ENCODE results near the gene PLXNC1.
A peak's percentile ranks its signal among the peaks of the same experiment; 100 is the strongest.

Gene PLXNC1

GRCh38 chr12:94245631-94246383 is 97.4 kb downstream of the PLXNC1 start:
- no peak for DNase-seq

- no peak for DNase-seq
Observed at GRCh38 chr12:94247246-94247645, 98.9 kb downstream of the PLXNC1 start.

GRCh38 chr12:94248582-94248981 is 100.2 kb downstream of the PLXNC1 start:
- no peak for DNase-seq

GRCh38 chr12:94250130-94250529 is 101.8 kb downstream of the PLXNC1 start:
- no peak for DNase-seq

GRCh38 chr12:94254270-94254669 is 105.9 kb downstream of the PLXNC1 start:
- no peak for DNase-seq

- DNase-seq = no peak
Observed at GRCh38 chr12:94255006-94255405, 106.6 kb downstream of the PLXNC1 start.

- DNase-seq = no peak
Observed at GRCh38 chr12:94255428-94255827, 107.1 kb downstream of the PLXNC1 start.

- DNase-seq = peak; percentile 16
Observed at GRCh38 chr12:94258593-94258992, 110.2 kb downstream of the PLXNC1 start.

- DNase-seq = no peak
Observed at GRCh38 chr12:94260017-94260416, 111.6 kb downstream of the PLXNC1 start.

- DNase-seq = no peak
Observed at GRCh38 chr12:94260717-94261116, 112.3 kb downstream of the PLXNC1 start.

GRCh38 chr12:94261119-94261518 is 112.7 kb downstream of the PLXNC1 start:
- DNase-seq = no peak

- no peak for DNase-seq
Observed at GRCh38 chr12:94261786-94262185, 113.4 kb downstream of the PLXNC1 start.

- DNase-seq = peak; percentile 81
Observed at GRCh38 chr12:94262228-94263010, 114.0 kb downstream of the PLXNC1 start.

- DNase-seq = peak; percentile 38
Observed at GRCh38 chr12:94263011-94263811, 114.8 kb downstream of the PLXNC1 start.

GRCh38 chr12:94263905-94264561 is 115.7 kb downstream of the PLXNC1 start:
- peak; percentile 44 for DNase-seq

GRCh38 chr12:94264736-94265485 is 116.5 kb downstream of the PLXNC1 start:
- DNase-seq = no peak

- no peak for DNase-seq
Observed at GRCh38 chr12:94265539-94265938, 117.2 kb downstream of the PLXNC1 start.

- no peak for DNase-seq
Observed at GRCh38 chr12:94265966-94266745, 117.8 kb downstream of the PLXNC1 start.

GRCh38 chr12:94266796-94267536 is 118.6 kb downstream of the PLXNC1 start:
- DNase-seq = no peak

GRCh38 chr12:94267537-94267872 is 119.1 kb downstream of the PLXNC1 start:
- no peak for DNase-seq
